Measurements from ENCODE around the gene MINK1.

DNA sequence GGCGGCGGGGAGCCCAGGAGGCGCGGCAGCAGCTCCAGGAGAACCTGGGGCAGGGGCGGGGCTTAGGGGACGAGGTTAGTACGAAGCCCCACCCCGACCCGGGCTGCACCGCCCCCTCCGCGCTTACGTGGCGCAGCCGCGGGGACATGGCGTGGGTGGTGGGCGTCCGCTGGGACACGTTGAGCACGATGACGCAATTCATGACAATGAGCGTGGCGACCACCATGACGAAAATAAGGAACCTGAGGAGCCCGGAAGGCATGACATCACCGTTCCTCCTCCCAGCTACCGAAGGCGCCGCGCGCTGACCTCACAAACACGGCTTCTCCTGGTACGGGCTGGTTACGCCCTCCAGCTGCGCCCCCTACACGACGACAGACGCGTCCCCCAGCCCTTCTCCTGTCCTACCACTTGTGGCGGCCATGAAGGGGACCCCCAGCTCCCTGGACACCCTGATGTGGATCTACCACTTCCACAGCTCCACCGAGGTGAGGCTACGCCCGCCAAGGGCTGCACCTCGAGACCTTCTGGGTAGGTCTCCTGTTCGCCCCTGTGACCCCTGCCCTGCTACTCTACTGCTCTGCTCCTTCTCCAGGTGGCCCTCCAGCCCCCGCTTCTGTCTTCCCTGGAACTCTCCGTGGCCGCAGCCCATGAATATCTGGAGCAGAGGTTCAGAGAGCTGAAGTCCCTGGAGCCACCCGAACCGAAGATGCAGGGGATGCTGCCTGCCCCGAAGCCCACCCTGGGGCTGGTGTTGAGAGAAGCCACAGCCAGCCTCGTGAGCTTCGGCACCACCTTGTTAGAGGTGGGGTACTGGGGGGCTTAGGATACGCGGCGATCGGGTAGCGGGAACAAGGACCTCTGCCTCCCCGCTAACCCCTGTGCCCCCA lies 66.4 kb downstream of the MINK1 start, which contains the start of gene C17orf107:
- TF ChIP-seq, protein P1, sequence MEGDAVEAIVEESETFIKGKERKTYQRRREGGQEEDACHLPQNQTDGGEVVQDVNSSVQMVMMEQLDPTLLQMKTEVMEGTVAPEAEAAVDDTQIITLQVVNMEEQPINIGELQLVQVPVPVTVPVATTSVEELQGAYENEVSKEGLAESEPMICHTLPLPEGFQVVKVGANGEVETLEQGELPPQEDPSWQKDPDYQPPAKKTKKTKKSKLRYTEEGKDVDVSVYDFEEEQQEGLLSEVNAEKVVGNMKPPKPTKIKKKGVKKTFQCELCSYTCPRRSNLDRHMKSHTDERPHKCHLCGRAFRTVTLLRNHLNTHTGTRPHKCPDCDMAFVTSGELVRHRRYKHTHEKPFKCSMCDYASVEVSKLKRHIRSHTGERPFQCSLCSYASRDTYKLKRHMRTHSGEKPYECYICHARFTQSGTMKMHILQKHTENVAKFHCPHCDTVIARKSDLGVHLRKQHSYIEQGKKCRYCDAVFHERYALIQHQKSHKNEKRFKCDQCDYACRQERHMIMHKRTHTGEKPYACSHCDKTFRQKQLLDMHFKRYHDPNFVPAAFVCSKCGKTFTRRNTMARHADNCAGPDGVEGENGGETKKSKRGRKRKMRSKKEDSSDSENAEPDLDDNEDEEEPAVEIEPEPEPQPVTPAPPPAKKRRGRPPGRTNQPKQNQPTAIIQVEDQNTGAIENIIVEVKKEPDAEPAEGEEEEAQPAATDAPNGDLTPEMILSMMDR (IDR thresholded peaks at IDR 0.05; ENCODE audit: control extremely low read depth in 1 of 3, insufficient read depth in 1 of 3, low read depth in 1 of 3, low read length in 3 of 3), result no peak
- TF ChIP-seq CHD2 (IDR thresholded peaks at IDR 0.05; ENCODE audit: low read length), result no peak
